H1 (cell line): ENCODE results near the gene SRSF12. TPM values are rescaled to one million over a fixed set of nuclear protein-coding genes. Genes with fewer than 3 reads are reported as not detected.

Experiments used
- CTCF ChIA-PET: fragments of 300-600 bp; sonication (Branson Sonifier 250); formaldehyde crosslinking; loops from one replicate; lab custom pipeline; 2021; ENCODE audit not compliant: partially characterized antibody; lab: Charles Lee
- POLR2A ChIA-PET: fragments of 300-600 bp; sonication (Branson Sonifier 250); formaldehyde crosslinking; loops from one replicate; lab custom pipeline; 2021; ENCODE audit warnings: inconsistent platforms; ENCODE audit not compliant: partially characterized antibody; lab: Charles Lee
- DNase-seq, 2 experiments: peaks; one replicate each; pipeline versions ENCODE4 v3.0.0 to v3.0.0-alpha.2; 2010 to 2022; ENCODE audit warnings: low spot score in 2 of 2, low read depth in 1 of 2, mixed read lengths in 1 of 2
- FAIRE-seq: peaks from 2 replicates; lab custom pipeline; 2011; peaks lifted over from hg19 to GRCh38; lab: Jason Lieb, UNC
- H2AFZ ChIP-seq: 2 replicates; pipeline ENCODE4 v1.8.1; 2012; ENCODE audit warnings: low read length, inconsistent platforms
- H2AK5ac ChIP-seq: 2 replicates; pipeline ENCODE4 v1.6.1; 2013; ENCODE audit warnings: low read depth, low read length
- H2BK120ac ChIP-seq: replicated peaks from 2 replicates; pipeline ENCODE3; 2013; ENCODE audit warnings: low read depth, low read length, inconsistent platforms
- H2BK12ac ChIP-seq: 2 replicates; pipeline ENCODE4 v1.6.1; 2013; ENCODE audit warnings: low read depth, low read length
- H2BK15ac ChIP-seq: 2 replicates; pipeline ENCODE4 v1.6.1; 2013; ENCODE audit warnings: low read length
- H2BK20ac ChIP-seq: 2 replicates; pipeline ENCODE4 v1.6.1; 2013; ENCODE audit warnings: low read length
- H2BK5ac ChIP-seq: 2 replicates; pipeline ENCODE4 v1.6.1; 2013; ENCODE audit warnings: low read depth, low read length
- H3K14ac ChIP-seq: 2 replicates; pipeline ENCODE4 v1.6.1; 2013; ENCODE audit warnings: inconsistent platforms; ENCODE audit not compliant: insufficient read length
- H3K18ac ChIP-seq: 2 replicates; pipeline ENCODE4 v1.6.1; 2013; ENCODE audit warnings: low read length; ENCODE audit errors: extremely low read depth
- H3K23ac ChIP-seq: 2 replicates; pipeline ENCODE4 v1.6.1; 2013; ENCODE audit warnings: inconsistent platforms; ENCODE audit not compliant: insufficient read length
- H3K23me2 ChIP-seq: 2 replicates; pipeline ENCODE4 v1.6.1; 2013; ENCODE audit warnings: low read depth, low read length
- H3K27ac ChIP-seq: 2 replicates; pipeline ENCODE4 v1.6.1; 2011; ENCODE audit warnings: low read depth, low read length, inconsistent platforms
- H3K27me3 ChIP-seq, 4 experiments: replicated peaks in 1 of 4; 1 replicate in 1 of 4; 2 replicates in 3 of 4; pipeline versions ENCODE4 v1.6.1 to v1.8.1; 2011 to 2013; ENCODE audit warnings: low read length in 3 of 4, mild to moderate bottlenecking in 3 of 4, inconsistent platforms in 2 of 4, mixed read lengths in 2 of 4, moderate library complexity in 1 of 4; ENCODE audit not compliant: control insufficient read depth in 3 of 4, insufficient read depth in 3 of 4; ENCODE audit errors: extremely low read depth in 1 of 4
- H3K36me3 ChIP-seq, 4 experiments: 2 replicates each; pipeline versions ENCODE4 v1.6.1 to v1.8.1; 2011 to 2013; ENCODE audit warnings: mild to moderate bottlenecking in 4 of 4, low read length in 3 of 4, moderate library complexity in 2 of 4, control low read depth in 1 of 4, inconsistent platforms in 1 of 4; ENCODE audit not compliant: insufficient read depth in 4 of 4, control insufficient read depth in 2 of 4
- H3K4ac ChIP-seq: replicated peaks from 2 replicates; pipeline ENCODE3; 2013; ENCODE audit warnings: low read length, low read depth, mixed read lengths, inconsistent platforms; ENCODE audit not compliant: insufficient read length
- H3K4me1 ChIP-seq, 4 experiments: replicated peaks in 1 of 4; 1 replicate in 1 of 4; 2 replicates in 3 of 4; pipeline versions ENCODE4 v1.6.1 to v1.8.1; 2011 to 2013; ENCODE audit warnings: low read length in 3 of 4, inconsistent platforms in 2 of 4, mixed read lengths in 1 of 4; ENCODE audit not compliant: insufficient read depth in 4 of 4, control insufficient read depth in 3 of 4
- H3K4me2 ChIP-seq, 2 experiments: 2 replicates each; pipeline versions ENCODE4 v1.6.1 to v1.8.1; 2011 to 2013; ENCODE audit warnings: low read depth in 2 of 2, low read length in 2 of 2, control low read depth in 1 of 2, inconsistent platforms in 1 of 2, mild to moderate bottlenecking in 1 of 2; ENCODE audit not compliant: insufficient read depth in 1 of 2
- H3K4me3 ChIP-seq, 4 experiments: fragments of 200-600, 300-600 bp in 1 of 4; sonication (generic), shearing (Covaris generic), sonication (Bioruptor Twin) in 1 of 4; 2 replicates each; pipeline versions ENCODE4 v1.5.1 to v1.8.1; 2011 to 2016; ENCODE audit warnings: low read length in 4 of 4, low read depth in 3 of 4, control low read depth in 2 of 4, inconsistent platforms in 2 of 4, mild to moderate bottlenecking in 2 of 4, mixed read lengths in 1 of 4, moderate library complexity in 1 of 4; ENCODE audit not compliant: insufficient read depth in 2 of 4; ENCODE audit errors: extremely low read depth in 1 of 4
- H3K56ac ChIP-seq: replicated peaks from 2 replicates; pipeline ENCODE3; 2013; ENCODE audit warnings: low read depth, mild to moderate bottlenecking, mixed read lengths, low read length, inconsistent platforms; ENCODE audit not compliant: insufficient read length
- H3K79me1 ChIP-seq: 2 replicates; pipeline ENCODE4 v1.6.1; 2013; ENCODE audit warnings: low read depth, low read length, control low read depth
- H3K79me2 ChIP-seq, 2 experiments: 2 replicates each; pipeline versions ENCODE4 v1.6.1 to v1.8.1; 2012 to 2013; ENCODE audit warnings: low read length in 2 of 2, mild to moderate bottlenecking in 2 of 2, inconsistent platforms in 1 of 2; ENCODE audit not compliant: insufficient read depth in 2 of 2, control insufficient read depth in 1 of 2
- H3K9ac ChIP-seq, 4 experiments: replicated peaks in 1 of 4; 1 replicate in 1 of 4; 2 replicates in 3 of 4; pipeline versions ENCODE4 v1.6.1 to v1.8.1; 2011 to 2013; ENCODE audit warnings: low read depth in 3 of 4, low read length in 3 of 4, control low read depth in 2 of 4, mild to moderate bottlenecking in 2 of 4, moderate library complexity in 2 of 4, inconsistent platforms in 1 of 4; ENCODE audit errors: extremely low read depth in 1 of 4
- H3K9me3 ChIP-seq, 2 experiments: 2 replicates each; pipeline versions ENCODE4 v1.6.1 to v1.8.1; 2012 to 2013; ENCODE audit warnings: mild to moderate bottlenecking in 2 of 2, moderate library complexity in 2 of 2, control low read depth in 1 of 2, inconsistent platforms in 1 of 2, low read depth in 1 of 2, low read length in 1 of 2, mixed read lengths in 1 of 2; ENCODE audit not compliant: insufficient read depth in 2 of 2
- H4K20me1 ChIP-seq, 2 experiments: replicated peaks in 1 of 2; 2 replicates each; pipeline versions ENCODE3 to v1.8.1; 2011 to 2013; ENCODE audit warnings: inconsistent platforms in 2 of 2, low read length in 2 of 2, mild to moderate bottlenecking in 1 of 2; ENCODE audit not compliant: insufficient read depth in 2 of 2, control insufficient read depth in 1 of 2
- H4K5ac ChIP-seq: 2 replicates; pipeline ENCODE4 v1.6.1; 2013; ENCODE audit warnings: low read length, low read depth, mixed read lengths, inconsistent platforms; ENCODE audit not compliant: insufficient read length
- H4K8ac ChIP-seq: 2 replicates; pipeline ENCODE4 v1.8.0; 2013; ENCODE audit warnings: mild to moderate bottlenecking, moderate library complexity, low read length, inconsistent platforms; ENCODE audit not compliant: insufficient read depth; ENCODE audit errors: extremely low read depth
- H4K91ac ChIP-seq: replicated peaks from 2 replicates; pipeline ENCODE3; 2013; ENCODE audit warnings: low read length, mixed read lengths, inconsistent platforms; ENCODE audit not compliant: insufficient read length
- BCL11A ChIP-seq, 2 experiments: IDR thresholded peaks; one replicate each; pipeline ENCODE4 v1.6.1; 2011; ENCODE audit warnings: low read depth in 2 of 2, low read length in 2 of 2, mild to moderate bottlenecking in 2 of 2
- BRCA1 ChIP-seq: IDR thresholded peaks from 2 replicates; pipeline ENCODE4 v1.6.1; 2012; ENCODE audit warnings: low read depth, low read length, improper control_type of control experiment
- CHD1 ChIP-seq: IDR thresholded peaks from 2 replicates; pipeline ENCODE4 v1.6.1; 2012; ENCODE audit warnings: low read depth, low read length, improper control_type of control experiment
- POLR2A ChIP-seq, 2 experiments: IDR thresholded peaks; 1 replicate in 1 of 2; 2 replicates in 1 of 2; pipeline ENCODE4 v1.6.1; 2011; ENCODE audit warnings: low read depth in 2 of 2, low read length in 2 of 2, mild to moderate bottlenecking in 2 of 2; ENCODE audit errors: control extremely low read depth in 1 of 2
- RAD21 ChIP-seq, 2 experiments: IDR thresholded peaks in 1 of 2; conservative IDR thresholded peaks in 1 of 2; 2 replicates each; pipeline ENCODE4 v1.6.1; 2011; ENCODE audit warnings: low read depth in 2 of 2, low read length in 2 of 2, improper control_type of control experiment in 1 of 2, inconsistent platforms in 1 of 2, mild to moderate bottlenecking in 1 of 2, moderate library complexity in 1 of 2
- RXRA ChIP-seq: IDR thresholded peaks from 2 replicates; pipeline ENCODE4 v1.6.1; 2011; ENCODE audit warnings: low read depth, mild to moderate bottlenecking, low read length, moderate library complexity; ENCODE audit not compliant: insufficient read depth
- SIRT6 ChIP-seq: IDR thresholded peaks from one replicate; pipeline ENCODE4 v1.7.1; 2012; ENCODE audit warnings: low read length, inconsistent platforms
- SIX5 ChIP-seq: IDR thresholded peaks from 2 replicates; pipeline ENCODE4 v1.6.1; 2011; ENCODE audit warnings: mild to moderate bottlenecking, low read depth, low read length
- SP1 ChIP-seq: IDR thresholded peaks from 2 replicates; pipeline ENCODE4 v1.6.1; 2011; ENCODE audit warnings: low read depth, low read length
- SRF ChIP-seq: IDR thresholded peaks from 2 replicates; pipeline ENCODE4 v1.6.1; 2011; ENCODE audit warnings: mild to moderate bottlenecking, low read depth, low read length, moderate library complexity
- WGBS, 2 experiments: shearing (Covaris generic) in 1 of 2; methylation state at CpG; one replicate each; pipeline versions ENCODE4 v1.1.6 to v1.1.7; 2013 to 2015; ENCODE audit warnings: low lambda C conversion rate in 2 of 2, mixed read lengths in 2 of 2, inconsistent platforms in 1 of 2, low coverage in 1 of 2, missing lambda C conversion rate in 1 of 2; ENCODE audit not compliant: insufficient replicate concordance in 2 of 2, insufficient coverage in 1 of 2, insufficient read length in 1 of 2; ENCODE audit errors: extremely low coverage in 1 of 2, missing lambda C conversion rate in 1 of 2; 5-methylcytosine and 5-hydroxymethylcytosine counted together
- polyA plus RNA-seq, 7 experiments: library from polyadenylated mRNA; depleted of rRNA in 3 of 7; stranded (reverse) in 5 of 7; unstranded in 2 of 7; fragments of >200 nt in 5 of 7; fragments of 200-250 nt in 2 of 7; gene quantifications; 1 replicate in 5 of 7; 2 replicates in 1 of 7; 4 replicates in 1 of 7; pipeline versions ENCODE4 v1.2.1 to v1.2.3, GENCODE V29; 2011 to 2013; ENCODE audit warnings: missing spikeins in 2 of 7, mixed read lengths in 2 of 7
- total RNA-seq: library from RNA; stranded (reverse); fragmentation: NEBNext Ultra II Directional; extraction: Animal tissue kit (Norgen Biotek cat#: 25700); gene quantifications from 2 replicates; pipeline ENCODE4 v1.2.1, GENCODE V29; 2021
- TF ChIP-seq, protein P1 (sequence below): IDR thresholded peaks from 2 replicates; pipeline ENCODE4 v1.6.1; 2012; ENCODE audit warnings: inconsistent platforms

Gene SRSF12
- total and polyA plus RNA-seq, 2 of the 8 experiments (the other 6 are each of a cell fraction or from before 2014, with no cell fraction given) = 2.6 to 4.2 TPM

DNA sequence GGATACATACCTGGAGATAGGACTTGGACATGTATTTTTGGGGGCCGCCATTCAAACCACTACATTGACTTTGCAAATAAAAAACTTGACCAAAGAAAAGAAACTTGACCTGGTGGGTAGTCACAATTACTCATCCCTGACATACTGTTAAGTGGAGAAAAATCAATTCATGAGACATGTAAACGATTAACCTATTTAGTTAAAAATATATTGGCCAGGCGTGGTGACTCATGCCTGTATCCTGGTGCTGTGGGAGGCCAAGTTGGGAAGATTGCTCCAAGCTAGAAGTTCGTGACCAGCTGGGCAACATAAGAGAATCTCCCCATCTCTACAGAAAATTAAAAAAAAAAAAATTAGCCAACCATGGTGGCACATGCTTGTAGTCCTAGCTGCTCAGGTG lies 2.5 kb upstream of the SRSF12 start:
- no peak overlapping the region for H2BK120ac ChIP-seq
- H3K79me2 ChIP-seq = no peaks in the 10 kb centered on the region; a peak in 1 of 4 replicates
- peaks cover 4% of the 10 kb centered on the region; the same call in 1 of the 2 replicates for H3K23me2 ChIP-seq
- POLR2A ChIA-PET = interaction anchor here (0.7 kb wide), 1 partner anchor 30 kb away, joined by 3 read pairs; no protein-coding TSS in a partner anchor
- H3K23ac ChIP-seq = no peak overlapping the region
- H3K18ac ChIP-seq = no peak overlapping the region
- CTCF ChIA-PET = interaction anchor here (0.8 to 6.0 kb wide), 4 partner anchors 29 to 1042 kb away, joined by 3 to 41 read pairs (median 3); no protein-coding TSS in a partner anchor
- H2AFZ ChIP-seq = no peak overlapping the region
- no peak for DNase-seq
- FAIRE-seq = no peak
- H2BK5ac ChIP-seq = no peak overlapping the region
- no peak overlapping the region for H3K56ac ChIP-seq
- H3K9me3 ChIP-seq = no peaks in the 10 kb centered on the region
- no peak overlapping the region for H3K4me2 ChIP-seq
- no peak overlapping the region for H4K91ac ChIP-seq
- H3K79me1 ChIP-seq = no peaks in the 10 kb centered on the region; the same call in 1 of the 2 replicates
- H3K36me3 ChIP-seq = no peaks in the 10 kb centered on the region
- no peak overlapping the region for H3K14ac ChIP-seq
- H3K4me1 ChIP-seq = no peaks in the 10 kb centered on the region
- WGBS, 2 experiments = 89% methylated on average over 4 of the region's 4 CpGs; no CpG with 5 or more reads in 1 of the 2 experiments
- no peak overlapping the region for H2BK20ac ChIP-seq
- no peak overlapping the region for H3K9ac ChIP-seq
- H4K5ac ChIP-seq = no peak overlapping the region
- no peak overlapping the region for H3K27ac ChIP-seq
- no peaks in the 10 kb centered on the region for H4K20me1 ChIP-seq
- no peak for TF ChIP-seq BRCA1
- TF ChIP-seq POLR2A (IDR thresholded peaks at IDR 0.05; ENCODE audit: control extremely low read depth in 1 of 2, low read depth in 2 of 2, low read length in 2 of 2) = no peak
- no peak for TF ChIP-seq BCL11A (IDR thresholded peaks at IDR 0.05; ENCODE audit: low read depth in 2 of 2, low read length in 2 of 2)
- TF ChIP-seq RAD21 (IDR thresholded peaks at IDR 0.05 in 1 of 2, conservative IDR thresholded peaks at IDR 0.05 in 1 of 2; ENCODE audit: low read depth in 2 of 2, low read length in 2 of 2) = no peak
- TF ChIP-seq SIX5 = no peak
- no peak for TF ChIP-seq SP1
- no peak for TF ChIP-seq SRF
- TF ChIP-seq SIRT6 = no peak
- TF ChIP-seq, protein P1, sequence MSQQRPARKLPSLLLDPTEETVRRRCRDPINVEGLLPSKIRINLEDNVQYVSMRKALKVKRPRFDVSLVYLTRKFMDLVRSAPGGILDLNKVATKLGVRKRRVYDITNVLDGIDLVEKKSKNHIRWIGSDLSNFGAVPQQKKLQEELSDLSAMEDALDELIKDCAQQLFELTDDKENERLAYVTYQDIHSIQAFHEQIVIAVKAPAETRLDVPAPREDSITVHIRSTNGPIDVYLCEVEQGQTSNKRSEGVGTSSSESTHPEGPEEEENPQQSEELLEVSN = no peak
- no peak for TF ChIP-seq CHD1
- no peak for TF ChIP-seq RXRA
- peaks cover 7 to 28% (median 15%) of the 10 kb centered on the region in 4 experiments for H3K27me3 ChIP-seq
- H2BK12ac ChIP-seq = no peak overlapping the region
- no peak overlapping the region for H2BK15ac ChIP-seq
- no peak overlapping the region for H2AK5ac ChIP-seq
- H3K4ac ChIP-seq = no peak overlapping the region
- H3K4me3 ChIP-seq = no peak overlapping the region
- H4K8ac ChIP-seq = no peak overlapping the region
